Retinal pigment epithelial cell (primary cell): ENCODE data around the gene IGF2BP2.
"Not testable (repeated sequence)": the region's sequence is repeated elsewhere in the genome, so short reads cannot be mapped to it uniquely, and the experiment has no call there.

Experiments
- DNase-seq: peaks from one replicate; pipeline ENCODE4 v3.0.0-alpha.2; 2010; ENCODE audit warnings: low read depth
- H3K4me3 ChIP-seq: 2 replicates; pipeline ENCODE4 v1.5.1; 2011; ENCODE audit warnings: mild to moderate bottlenecking, low read length, control low read depth, moderate library complexity
- TF ChIP-seq, protein P1 (sequence below): conservative IDR thresholded peaks from 2 replicates; pipeline ENCODE4 v1.5.1; 2011; ENCODE audit warnings: low read depth, low read length, control low read depth, inconsistent platforms

IGF2BP2 gene

DNA sequence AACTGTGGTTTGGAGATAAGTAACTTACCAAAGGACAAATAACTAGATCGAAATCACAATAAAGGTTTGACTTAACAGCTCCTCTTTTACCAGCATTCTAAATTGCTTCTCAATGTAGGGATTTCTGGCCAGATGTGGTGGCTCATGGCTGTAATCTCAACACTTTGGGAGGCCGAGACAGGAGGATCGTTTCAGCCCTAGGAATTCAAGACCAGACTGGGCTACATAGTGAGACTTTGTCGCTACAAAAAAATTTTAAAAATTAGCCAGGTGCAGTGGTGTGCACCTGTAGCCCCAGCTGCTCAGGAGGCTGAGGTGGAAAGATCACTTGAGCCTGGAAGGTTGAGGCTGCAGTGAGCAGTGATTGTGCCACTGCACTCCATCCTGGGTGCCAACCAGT is 17.4 kb upstream of the IGF2BP2 start:
- TF ChIP-seq, protein P1, sequence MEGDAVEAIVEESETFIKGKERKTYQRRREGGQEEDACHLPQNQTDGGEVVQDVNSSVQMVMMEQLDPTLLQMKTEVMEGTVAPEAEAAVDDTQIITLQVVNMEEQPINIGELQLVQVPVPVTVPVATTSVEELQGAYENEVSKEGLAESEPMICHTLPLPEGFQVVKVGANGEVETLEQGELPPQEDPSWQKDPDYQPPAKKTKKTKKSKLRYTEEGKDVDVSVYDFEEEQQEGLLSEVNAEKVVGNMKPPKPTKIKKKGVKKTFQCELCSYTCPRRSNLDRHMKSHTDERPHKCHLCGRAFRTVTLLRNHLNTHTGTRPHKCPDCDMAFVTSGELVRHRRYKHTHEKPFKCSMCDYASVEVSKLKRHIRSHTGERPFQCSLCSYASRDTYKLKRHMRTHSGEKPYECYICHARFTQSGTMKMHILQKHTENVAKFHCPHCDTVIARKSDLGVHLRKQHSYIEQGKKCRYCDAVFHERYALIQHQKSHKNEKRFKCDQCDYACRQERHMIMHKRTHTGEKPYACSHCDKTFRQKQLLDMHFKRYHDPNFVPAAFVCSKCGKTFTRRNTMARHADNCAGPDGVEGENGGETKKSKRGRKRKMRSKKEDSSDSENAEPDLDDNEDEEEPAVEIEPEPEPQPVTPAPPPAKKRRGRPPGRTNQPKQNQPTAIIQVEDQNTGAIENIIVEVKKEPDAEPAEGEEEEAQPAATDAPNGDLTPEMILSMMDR: no peak
- H3K4me3 ChIP-seq: no peak overlapping the region
- DNase-seq: no peak

DNA sequence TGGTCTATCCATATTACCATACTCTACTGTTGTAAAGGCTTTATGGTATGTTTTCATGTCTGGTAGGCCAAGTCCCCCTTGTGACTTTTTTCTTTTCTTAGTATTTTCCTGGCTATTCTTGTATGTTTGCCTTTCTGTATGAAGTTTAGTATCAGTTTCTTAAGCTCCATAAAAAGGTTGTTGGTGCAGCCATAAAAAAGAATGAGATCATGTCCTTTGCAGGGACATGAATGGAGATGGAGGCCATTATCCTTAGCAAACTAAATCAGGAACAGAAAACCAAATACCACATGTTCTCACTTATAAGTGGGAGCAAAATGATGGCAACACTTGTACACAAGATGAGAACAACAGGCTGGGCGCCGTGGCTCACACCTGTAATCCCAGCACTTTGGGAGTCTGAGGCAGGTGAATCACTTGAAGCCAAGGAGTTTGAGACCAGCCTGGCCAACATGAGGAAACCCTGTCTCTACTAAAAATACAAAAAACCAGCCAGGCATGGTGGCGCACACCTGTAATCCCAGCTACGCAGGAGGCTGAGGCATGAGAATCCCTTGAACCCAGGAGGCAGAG is 13.7 kb upstream of the IGF2BP2 start:
- not testable (repeated sequence) for H3K4me3 ChIP-seq, DNase-seq

DNA sequence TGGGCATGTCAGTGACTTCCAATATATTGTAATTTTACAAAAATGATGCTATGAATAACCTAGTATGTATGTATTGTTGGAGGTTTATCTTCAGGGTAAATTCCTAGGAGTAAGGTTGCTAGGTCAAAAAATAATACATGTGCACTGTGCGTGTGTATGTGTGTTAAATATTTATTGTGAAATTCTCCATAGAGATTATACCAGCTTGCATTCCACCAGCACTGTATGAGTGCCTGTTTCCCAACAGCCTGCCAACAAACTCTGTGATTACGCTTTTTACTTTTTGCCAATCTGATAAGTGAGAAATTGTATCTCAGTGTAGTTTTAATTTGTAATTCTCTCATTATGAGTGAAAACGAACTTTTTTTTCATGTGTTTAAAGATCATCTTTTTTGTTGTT is 12.6 kb upstream of the IGF2BP2 start:
- DNase-seq: peak; percentile 32
- no peak overlapping the region for H3K4me3 ChIP-seq
- TF ChIP-seq, protein P1: no peak

DNA sequence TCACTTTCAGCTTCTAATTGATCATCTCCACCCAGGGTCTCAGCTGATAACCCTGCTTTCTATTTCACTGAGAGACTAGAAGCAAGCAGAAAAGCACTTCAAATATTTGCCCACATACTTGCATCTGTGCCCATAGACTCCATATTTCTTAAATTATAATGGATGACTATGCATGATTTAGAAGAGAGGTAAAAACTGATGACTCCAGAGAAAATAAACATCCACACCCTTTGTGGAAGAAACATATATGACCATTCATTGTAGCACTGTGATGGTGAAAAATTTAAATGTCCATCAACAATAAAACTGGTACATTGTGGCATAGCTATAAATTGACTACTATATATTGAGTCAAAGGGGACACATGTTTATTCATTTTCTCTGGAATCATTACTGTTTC is 7.1 kb upstream of the IGF2BP2 start:
- TF ChIP-seq, protein P1: no peak
- DNase-seq: no peak
- H3K4me3 ChIP-seq: no peak overlapping the region

DNA sequence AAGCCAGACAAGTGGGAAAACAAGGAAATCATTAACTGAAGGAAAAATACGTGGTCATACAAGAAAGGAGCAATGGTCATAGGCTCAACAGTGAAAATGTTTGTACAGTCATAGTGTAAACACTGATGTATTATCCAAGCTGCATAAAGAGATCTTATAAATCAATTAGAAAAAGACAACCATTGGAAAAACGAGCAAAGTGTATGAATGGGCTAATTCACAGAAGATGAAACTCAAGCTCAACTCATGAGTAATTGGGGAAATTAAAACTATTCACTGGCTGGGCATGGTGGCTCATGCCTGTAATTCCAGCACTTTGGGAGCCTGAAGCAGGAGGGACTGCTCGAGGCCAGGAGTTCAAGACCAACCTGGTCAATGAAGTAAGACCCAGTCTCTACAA is 6.4 kb upstream of the IGF2BP2 start:
- no peak overlapping the region for H3K4me3 ChIP-seq
- no peak for DNase-seq
- TF ChIP-seq, protein P1: no peak

DNA sequence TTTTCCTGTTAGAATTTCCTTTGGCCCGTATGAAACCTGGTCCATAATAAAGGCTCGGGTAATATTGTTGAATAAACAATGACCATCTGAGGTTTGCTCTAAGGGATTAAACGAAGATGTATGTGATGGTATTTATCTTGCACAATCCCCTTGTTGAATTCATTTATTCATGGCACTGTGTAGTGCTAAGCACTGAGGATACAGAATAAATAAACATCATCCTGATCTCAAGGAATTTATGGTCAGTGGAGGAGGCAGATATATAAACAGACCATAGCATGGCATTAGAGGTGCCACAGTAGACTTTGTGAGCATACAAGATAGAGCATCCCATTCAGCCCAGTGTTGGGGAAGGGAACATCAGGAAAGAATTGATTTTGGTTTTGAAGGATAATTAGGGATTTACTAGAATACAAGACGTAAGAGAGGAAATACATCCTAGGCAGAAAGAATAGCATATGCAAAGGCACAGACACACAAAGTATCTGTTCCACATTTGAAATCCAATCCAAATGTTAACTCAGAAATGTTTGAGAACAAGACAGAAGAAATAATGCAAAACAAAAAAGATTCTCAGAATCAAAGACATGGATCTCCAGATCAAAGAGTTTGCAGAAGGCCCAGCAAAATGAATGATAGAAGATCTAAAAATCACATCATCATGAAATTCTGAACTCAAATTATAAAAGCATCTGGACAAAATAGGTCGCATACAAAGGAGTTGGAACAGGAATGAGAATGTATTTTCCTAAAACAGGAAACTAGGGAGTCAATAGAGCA is 5.4 kb upstream of the IGF2BP2 start:
- no peak for DNase-seq
- TF ChIP-seq, protein P1: no peak
- H3K4me3 ChIP-seq: no peak overlapping the region

DNA sequence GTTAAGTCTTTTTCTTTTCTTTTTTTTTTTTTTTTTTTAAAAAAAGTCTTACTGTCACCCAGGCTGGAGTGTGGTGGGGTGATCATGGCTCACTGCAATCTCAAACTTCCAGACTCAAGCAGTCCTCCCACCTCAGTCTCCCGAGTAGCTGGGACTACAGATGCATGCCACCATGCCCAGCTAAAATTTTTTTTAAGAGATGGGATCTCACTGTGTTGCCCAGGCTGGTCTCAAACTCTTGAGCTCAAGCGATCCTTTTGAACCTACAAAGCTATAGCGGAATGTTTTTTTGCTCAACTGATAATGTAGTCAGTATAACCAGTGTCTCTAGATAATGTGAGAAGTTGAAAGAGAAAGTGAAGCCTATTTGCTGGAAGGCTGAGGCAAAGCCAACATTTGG is 3.9 kb upstream of the IGF2BP2 start:
- no peak overlapping the region for H3K4me3 ChIP-seq
- no peak for DNase-seq
- TF ChIP-seq, protein P1: no peak
